NCI-H2196 treated with DMSO at 0.1 percent for 48 hours (cell line): Measurements from ENCODE around the gene CACNA1B.
"Not testable (repeated sequence)": the region's sequence is repeated elsewhere in the genome, so short reads cannot be mapped to it uniquely, and the experiment has no call there.

Source experiments
- DNase-seq: peaks from one replicate; lab custom pipeline; 2025; ENCODE audit not compliant: unreplicated experiment; lab: John Stamatoyannopoulos, UW

Gene CACNA1B

DNA sequence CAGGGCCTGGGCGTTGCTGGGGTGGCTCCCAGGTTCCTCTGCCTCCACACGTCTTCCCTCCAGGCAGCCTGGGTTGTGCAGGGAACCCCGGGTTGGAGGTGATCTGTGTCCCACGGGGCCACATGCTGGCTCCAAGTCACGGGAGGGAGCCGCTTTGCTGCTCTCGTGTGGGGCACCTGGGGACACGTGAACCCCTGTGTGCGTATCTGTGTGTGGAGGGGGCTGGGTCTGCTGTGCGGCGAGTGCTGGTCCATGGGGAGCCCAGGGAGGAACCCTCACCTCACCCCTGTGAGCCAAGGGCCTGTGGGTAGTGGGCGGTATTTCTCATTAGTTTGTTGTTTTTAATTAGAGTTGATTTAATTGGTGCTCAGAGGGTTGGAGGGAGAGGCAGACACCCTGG lies 7.5 kb downstream of the CACNA1B start:
- DNase-seq: not testable (repeated sequence)

DNA sequence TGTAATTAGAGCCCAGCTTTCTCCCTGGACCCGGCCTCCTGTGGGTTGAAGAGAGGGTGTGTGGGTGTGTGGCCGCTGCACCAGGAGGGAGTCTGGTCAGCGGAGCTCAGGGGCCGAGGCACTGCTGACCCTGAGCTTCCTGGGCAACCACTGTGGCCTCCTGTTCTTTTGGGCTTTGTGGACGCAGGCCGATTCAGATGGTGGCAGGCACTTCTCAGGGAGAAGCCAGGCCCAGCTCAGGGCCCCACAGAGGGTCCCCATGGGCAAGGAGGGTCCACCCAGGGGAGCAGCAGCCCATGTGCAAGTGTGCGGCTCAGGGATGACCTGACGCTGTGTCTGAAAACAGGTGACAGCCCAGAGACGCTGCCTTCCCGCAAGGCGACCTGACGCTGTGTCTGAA lies 11.0 kb downstream of the CACNA1B start:
- DNase-seq: not testable (repeated sequence)

DNA sequence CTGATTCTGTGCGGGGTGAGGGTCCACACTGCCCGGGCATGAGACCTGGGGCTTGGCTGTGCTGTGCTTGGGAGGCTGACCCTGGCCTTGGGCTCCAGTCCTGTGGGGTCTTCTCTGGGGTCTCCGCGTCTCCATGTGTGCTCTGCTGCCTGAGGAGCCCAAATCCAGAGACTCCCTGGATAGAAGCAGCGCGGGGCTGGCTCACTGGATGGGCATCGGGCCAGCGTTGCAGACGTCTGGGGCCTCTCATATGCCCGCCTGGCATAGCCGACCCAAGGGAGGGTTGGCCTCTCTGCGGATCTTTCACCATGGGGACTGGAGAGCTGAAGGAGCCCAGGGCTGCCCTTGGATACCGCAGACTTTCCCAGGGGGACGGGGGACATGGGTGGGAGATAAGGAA lies 12.4 kb downstream of the CACNA1B start:
- DNase-seq: not testable (repeated sequence)

DNA sequence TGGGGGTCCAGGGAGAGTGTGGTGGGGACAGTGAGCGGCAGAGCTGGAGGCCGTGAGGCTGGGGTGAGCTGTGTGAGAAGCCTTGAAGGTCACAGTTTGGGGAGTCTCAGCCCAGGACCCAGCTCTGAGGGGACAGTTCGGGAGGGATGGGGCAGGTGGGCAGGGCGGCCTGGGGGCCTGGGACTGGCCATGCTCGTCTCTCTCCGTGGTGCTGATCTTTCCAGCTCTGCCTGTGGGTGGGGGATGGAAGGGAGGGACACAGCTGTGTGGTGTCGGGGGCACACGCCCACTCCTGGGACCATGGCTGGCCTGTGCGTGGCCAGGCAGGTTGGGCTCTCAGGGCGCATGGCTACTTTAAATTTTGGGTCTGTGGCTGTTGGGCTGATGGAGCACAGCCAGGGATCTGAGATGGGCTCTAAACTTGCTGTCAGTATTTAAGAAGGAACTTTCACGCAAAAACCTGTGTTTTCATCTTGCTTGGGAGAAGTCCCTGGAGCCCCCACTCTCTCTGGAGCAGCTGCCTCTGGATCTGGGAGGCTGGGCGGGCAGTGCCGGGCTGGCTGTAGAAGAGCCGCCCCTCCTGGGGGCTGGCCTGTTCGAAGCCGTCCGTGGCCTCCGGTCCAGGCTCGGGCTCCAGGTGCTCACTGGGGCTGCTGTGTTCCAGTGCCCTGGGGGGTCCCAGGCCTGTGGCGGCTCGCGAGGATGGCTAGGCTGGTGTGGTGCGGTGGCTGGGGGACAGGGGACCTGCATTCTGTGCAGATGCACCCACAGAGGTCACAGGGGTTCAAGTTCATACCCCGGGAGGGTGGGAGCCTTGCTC lies 13.4 kb downstream of the CACNA1B start:
- DNase-seq: not testable (repeated sequence)

DNA sequence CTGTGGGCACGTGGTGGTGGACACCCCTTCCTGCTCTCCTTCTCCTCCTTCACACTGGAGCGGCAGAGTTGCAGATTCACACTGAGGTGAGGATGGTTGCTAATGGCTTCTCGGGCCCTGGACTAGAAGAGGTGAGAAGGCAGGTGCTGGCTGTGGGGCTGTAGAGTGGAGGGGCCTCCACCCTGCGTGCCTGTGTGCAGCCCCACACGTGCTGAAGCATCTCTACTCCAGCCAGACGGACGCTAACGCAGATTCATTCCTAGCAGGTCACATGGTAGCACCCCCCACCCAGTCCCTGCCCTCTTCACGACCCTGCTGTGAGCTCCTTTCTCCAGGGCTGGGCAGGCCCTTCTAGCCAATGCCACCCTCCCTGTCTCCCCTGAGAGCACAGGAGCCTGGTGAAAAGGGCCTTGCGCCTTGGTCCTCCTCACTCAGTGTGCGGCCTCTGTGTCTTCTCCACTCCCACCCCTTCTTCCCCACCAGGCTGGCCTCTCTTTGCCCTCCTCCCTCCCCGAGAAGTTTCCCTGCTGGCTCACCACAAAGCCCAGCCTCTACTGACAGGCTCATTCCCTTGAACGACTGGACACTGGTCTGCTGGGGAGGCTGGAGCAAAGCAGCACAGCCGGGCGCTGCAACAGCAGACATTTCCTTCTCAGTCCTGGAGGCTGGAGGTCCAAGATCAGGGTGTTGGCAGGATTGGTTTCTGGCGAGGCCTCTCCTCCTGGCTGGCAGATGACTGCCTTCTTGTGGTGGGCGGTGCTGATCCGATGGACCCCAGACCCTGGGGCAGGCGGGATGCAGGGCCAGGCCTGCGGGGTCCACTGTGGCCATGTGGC lies 14.2 kb downstream of the CACNA1B start:
- DNase-seq: no peak

DNA sequence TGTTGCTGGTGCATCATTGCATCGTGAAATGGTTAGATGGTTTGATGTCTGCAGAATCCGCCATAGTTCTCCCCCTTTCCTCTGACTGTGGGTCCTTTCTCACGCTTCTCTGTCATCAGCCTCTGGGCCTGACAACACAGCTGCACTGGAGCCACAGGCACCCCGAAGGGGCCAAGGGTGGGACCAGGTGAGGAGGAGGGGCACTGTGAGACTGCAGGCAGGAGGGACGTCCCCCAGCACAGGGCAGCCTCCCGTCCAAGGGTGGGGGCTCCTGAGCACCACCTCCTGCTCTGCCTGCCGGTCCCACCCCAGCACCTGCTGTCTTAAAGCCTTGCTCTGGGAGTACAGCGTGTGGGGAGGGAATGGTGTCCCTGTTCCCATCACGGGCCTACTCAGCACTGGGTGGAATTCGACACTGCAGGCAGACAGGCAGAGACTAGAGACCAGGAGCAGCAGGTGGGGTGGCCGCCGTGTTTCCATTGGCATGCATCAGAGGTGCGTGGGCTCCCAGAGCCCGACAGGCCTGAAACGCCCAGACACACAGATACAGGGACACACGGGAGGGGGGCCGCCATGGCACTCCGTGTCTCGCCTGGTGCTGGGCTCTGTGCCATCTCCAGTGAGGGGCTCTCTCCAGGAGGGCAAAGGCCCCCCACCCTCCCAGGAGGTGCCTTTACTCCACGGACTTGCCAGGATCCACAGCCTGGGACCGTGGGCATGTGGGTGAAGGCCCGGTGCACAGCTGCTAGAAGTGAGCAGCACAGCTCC lies 15.0 kb downstream of the CACNA1B start:
- DNase-seq: no peak

DNA sequence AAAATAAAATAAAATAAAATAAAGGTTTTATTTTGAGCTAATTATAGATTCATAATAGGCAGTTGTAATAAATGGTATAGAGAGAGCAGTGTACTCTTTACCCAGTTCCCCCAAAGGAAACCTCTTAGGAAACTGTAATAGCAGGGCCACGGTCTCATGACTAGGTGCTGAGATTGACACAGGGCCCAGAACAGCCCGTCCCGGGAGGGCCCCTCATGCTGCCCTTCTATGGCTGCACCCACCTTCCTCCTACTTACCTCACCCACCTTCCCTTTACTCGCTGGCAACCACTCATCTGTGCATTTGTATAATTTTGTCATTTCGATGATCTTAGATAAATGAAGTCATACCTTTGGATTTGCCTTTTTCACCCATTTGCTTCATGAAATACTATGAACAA lies 16.1 kb downstream of the CACNA1B start:
- DNase-seq: no peak

DNA sequence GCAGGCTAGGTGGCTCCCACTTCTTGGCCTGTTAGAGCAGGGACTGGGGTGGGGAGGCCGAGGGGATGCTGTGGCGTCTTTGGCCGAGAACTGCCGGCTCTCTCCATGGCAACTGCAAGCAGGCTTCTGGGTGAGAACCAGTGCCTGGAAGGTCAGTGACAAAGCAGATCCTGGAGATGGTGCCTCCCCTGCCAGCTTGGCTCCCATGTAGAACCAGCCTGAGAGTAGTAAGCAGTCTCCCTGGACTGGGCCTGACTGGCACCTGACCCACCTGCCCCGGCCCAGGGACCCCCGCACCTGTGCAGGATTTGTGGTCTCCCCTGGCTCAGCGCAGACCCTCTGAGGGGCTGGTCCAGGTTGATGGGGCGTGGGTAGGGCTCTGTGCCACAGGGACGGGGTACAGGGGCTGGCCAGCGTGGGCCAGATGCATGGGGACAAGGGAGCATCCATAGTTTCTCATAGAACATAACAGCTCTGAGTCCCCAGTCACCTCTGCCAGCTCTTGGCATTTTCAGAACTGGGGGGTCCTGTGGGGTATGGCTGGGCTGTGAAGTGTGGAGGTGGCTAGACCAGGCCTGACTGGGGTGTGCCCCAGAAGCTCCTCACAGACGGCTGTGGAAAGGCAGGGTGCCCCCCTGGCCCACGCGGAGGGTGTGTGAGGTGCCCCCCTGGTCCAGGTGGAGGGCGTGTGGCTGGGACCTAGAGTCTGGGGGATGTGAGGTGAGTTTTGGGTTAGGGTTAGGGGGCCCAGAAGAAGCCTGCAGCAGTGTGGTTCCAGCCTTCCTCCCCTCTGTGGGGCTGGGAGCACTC lies 22.2 kb downstream of the CACNA1B start:
- no peak for DNase-seq

DNA sequence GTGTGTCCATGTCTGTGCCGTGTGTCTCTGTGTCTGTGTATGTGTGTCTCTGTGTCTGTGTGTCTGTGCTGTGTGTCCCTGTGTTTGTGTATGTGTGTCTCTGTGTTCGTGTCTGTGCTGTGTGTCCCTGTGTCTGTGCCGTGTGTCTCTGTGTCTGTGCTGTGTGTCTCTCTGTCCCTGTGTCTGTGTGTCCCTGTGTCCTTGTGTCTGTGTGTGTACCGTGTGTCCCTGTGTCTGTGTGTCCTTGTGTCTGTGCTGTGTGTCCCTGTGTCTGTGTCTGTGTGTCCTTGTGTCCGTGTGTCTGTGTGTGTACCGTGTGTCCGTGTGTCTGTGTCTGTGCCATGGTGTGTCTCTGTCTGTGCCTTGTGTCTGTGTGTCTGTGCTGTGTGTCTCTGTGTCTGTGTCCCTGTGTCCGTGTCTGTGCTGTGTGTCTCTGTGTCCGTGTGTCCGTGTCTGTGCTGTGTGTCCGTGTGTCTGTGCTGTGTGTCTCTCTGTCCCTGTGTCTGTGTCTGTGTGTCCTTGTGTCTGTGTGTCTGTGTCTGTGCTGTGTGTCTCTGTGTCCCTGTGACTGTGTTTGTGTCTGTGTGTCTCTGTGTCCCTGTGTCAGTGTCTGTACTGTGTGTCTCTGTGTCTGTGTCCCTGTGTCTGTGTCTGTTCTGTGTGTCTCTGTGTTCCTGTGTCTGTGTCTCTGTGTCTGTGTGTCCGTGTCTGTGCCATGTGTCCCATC lies 23.2 kb downstream of the CACNA1B start:
- no peak for DNase-seq

DNA sequence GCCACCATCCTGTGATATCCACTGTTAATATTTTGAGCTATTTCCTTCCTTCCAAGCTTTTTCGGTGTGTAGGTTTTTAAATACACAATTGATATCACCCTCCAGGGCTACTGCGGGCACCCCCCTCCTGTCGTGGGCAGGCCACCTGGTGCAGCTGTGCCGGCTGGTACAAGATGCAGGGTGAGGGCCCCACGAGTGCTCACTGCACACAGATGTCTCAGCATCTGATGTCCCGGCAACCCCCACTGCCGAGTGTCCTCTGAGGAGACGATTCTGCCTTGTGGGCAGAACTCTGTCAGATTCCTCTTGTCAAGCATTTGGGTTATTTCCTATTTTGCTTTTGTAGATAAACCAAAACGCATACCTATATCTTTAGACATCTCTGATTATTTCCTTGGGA lies 25.1 kb downstream of the CACNA1B start:
- DNase-seq: no peak

DNA sequence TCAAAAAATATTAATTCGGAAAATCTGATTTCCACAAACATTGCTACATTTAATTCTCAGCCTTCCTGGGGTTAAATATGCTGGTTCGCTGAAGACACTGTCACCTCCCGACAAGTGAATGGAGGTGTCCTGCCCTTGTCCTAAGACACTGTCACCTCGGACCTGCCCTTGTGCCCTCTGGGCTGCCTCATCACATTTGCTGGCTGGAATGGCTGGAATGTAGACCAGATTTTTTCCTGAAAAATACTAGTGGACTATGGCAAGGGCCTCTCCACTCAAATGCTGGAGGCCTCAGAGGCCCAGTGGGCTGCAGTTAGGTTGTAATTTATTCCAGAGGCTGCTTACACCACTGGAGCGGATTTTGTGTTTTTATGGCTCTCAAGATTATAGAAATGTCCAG lies 28.2 kb downstream of the CACNA1B start:
- DNase-seq: no peak

DNA sequence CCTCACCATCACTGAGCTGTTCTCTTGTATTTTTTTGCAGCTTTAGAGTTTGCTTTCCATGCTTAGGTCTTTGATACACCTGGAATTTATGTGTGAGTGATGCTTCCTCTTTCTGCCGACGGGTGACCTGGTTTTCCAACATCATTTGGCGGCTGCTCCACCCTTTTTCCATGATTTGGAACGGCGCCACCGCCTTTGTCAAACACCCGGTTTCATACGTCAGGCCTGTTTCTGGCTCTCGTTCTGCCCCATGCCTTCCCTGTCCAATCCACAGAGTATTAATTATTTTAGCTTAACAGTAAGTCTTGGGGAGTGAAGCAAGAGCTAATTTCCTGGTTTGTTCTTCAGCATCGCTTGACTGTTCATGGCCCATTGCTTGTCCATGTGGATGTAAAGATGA lies 30.2 kb downstream of the CACNA1B start:
- DNase-seq: no peak

DNA sequence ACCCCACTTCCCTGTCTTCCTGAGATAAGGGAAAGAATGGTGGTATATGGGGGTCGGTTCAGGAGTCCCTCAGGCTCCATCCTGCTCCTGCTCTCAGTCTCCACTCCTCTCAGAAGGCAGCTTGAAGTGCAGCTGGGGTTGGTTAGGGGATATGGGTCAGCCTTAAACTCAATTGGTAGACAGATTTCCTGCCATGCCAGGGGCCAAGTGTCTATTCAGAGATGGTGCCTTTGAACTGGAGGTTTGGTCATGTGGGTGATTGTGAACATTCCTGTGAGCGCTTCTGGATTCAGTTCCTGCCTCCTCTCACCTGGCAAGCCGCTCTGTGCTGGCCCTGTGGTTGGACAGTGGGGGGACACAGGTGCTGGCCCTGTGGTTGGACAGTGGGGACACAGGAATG lies 35.1 kb downstream of the CACNA1B start:
- DNase-seq: no peak

DNA sequence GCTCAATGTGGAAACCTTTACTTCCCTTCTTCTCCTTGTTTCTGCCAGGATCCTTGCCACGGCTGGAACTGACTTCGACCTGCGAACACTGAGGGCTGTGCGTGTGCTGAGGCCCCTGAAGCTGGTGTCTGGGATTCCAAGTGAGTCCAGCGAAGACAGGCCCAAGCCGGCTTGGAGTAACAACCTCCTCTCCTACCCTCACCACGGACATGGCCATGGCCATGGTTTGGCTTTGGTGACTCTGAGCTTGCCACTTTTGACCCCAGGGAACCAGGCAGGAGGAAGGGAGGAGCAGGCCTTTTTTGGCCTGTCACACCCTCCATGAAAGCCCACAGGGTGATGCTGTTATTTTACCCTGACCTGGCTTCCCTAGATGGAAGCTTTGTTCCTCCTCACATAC lies 35.5 kb downstream of the CACNA1B start:
- no peak for DNase-seq

DNA sequence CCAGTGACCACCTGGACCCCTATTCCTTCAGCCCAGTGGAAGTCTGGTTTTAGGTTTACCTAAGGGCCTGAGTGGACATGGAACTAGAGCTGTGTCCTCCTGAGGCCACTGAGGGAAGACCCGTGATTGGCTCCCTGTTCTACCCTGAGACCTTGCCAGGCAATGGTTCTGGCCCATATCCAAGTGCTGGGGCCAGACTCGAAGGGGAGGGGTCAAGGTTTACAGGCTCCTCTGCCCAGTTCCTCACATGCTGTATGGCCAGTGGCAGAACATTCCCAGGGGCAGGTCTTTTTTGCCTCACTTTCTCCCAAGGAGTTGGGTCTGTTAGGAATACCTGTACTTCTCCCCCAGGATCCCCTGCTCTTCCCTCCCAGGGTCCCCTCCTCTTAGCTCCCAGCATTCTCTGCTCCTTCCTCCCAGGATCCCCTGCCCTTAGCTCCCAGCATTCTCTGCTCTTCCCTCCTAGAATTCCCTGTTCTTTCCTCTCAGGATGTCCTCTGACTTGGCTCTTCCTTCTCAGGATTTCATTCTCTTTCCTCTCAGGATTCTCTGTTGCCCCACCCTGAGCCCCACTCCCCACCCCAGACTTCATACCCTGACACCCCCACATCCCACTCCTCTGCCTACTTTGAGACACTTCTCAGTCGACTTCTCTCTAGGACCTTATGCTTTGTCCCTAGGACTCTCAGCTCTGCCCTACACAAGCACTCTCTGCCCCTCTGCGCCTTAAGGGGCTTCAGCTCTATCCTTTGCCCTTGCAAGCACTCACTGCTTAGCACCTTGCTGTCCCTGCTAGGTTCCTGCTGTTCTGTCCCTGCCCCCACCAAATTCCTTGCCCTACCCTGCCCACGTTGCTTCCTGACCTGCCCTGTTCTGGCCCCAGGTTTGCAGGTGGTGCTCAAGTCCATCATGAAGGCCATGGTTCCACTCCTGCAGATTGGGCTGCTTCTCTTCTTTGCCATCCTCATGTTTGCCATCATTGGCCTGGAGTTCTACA lies 36.5 kb downstream of the CACNA1B start:
- no peak for DNase-seq

DNA sequence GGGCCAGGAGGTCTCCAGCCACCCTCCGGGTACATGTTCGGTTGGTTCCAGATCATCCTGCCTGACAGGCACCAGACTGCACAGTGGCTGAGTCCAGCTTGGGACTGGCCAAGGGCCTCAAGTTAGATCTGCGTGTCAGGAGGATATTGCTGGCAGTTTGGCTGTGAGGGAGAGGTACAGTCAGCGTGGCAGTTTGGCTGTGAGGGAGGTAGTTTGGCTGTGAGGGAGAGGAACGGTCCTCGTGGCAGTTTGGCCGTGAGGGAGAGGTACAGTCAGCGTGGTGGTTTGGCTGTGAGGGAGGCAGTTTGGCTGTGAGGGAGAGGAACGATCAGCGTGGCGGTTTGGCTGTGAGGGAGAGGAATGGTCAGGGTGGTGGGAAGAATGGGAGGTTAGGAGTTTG lies 39.0 kb downstream of the CACNA1B start:
- DNase-seq: no peak

DNA sequence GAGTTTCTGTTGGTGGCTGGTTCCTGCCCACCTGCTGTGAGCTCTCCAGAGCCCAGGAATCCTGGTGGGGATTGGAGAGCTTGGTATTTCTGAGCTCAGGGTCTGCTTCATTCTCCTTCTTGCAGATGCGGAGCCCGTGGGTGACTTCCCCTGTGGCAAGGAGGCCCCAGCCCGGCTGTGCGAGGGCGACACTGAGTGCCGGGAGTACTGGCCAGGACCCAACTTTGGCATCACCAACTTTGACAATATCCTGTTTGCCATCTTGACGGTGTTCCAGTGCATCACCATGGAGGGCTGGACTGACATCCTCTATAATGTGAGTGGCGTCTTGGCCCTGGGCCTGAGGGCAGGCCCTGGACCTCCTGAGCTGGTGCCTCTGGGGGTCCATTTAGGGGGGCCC lies 39.5 kb downstream of the CACNA1B start:
- DNase-seq: no peak

DNA sequence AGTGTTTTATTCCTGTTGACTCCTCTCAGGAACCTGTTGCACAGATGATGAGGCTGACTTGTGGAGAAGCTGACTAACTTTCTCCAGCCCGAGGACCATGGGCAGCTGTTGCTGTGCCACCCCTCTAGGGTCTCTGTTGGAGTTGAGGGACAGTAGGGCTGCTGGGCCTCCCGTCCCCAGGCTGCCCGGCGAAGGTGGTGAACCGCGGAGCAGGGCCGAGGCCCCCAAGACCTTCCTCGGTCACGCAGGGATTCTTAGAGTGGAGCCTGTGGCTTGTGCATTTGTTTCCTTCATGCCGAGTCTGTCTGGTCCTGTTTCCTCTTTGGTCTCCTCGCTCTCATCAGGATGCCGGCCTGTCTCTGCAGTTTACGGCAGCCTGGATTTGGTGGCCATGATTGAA lies 40.2 kb downstream of the CACNA1B start:
- no peak for DNase-seq
